GM12801 (cell line): Measurements from ENCODE around the gene CAMK2N1.

Experiments used
- TF ChIP-seq, protein P1 (sequence below): IDR thresholded peaks from one replicate; pipeline ENCODE4 v1.5.1; 2011; ENCODE audit warnings: control low read depth; ENCODE audit not compliant: insufficient read length; ENCODE audit errors: extremely low read depth

CAMK2N1 gene

GRCh38 chr1:20494609-20495311 is 8.8 kb upstream of the CAMK2N1 start:
- TF ChIP-seq, protein P1, sequence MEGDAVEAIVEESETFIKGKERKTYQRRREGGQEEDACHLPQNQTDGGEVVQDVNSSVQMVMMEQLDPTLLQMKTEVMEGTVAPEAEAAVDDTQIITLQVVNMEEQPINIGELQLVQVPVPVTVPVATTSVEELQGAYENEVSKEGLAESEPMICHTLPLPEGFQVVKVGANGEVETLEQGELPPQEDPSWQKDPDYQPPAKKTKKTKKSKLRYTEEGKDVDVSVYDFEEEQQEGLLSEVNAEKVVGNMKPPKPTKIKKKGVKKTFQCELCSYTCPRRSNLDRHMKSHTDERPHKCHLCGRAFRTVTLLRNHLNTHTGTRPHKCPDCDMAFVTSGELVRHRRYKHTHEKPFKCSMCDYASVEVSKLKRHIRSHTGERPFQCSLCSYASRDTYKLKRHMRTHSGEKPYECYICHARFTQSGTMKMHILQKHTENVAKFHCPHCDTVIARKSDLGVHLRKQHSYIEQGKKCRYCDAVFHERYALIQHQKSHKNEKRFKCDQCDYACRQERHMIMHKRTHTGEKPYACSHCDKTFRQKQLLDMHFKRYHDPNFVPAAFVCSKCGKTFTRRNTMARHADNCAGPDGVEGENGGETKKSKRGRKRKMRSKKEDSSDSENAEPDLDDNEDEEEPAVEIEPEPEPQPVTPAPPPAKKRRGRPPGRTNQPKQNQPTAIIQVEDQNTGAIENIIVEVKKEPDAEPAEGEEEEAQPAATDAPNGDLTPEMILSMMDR = no peak

- TF ChIP-seq, protein P1 = peak; percentile 66
Measured at GRCh38 chr1:20493839-20494608, 8.0 kb upstream of the CAMK2N1 start.

DNA sequence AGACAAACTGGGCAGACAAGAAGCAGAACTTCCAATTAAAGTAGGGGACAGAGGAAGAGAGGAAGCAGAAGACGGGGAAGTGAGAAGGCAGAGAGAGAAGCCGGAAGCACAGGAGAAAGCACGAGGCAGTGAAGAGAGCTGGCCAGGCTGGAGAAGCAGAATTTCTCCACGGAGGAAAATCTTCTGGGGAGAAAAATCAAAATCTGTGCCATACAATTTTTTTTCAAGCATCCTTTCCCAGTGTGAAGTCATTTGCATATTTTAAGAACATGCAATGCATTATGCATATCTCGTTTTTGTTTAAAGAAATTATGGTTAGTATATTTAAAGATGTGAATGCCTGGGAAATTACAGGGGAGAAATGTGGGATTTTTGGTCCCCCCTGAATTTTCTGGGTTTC is 7.3 kb upstream of the CAMK2N1 start:
- TF ChIP-seq, protein P1 = no peak

DNA sequence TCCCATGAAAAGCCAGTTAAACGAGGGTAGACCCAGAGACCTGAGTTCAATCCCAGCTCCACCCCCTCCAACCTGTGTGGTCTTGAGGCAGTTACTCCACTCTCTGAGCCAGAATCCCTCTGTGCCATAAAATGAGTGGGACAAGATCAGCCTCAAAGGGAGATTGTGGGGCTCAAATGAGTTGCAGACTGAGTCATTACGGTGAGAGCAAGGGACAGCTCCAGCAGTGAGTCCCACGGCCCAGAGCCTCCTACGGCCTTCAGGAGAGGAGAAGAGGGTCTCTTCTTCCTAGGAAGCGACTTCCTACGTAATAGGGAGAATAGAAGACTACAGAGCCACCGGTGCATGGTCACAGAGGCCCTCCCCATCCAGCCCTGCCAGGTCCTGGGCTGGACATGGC is 6.7 kb upstream of the CAMK2N1 start:
- TF ChIP-seq, protein P1 = no peak

DNA sequence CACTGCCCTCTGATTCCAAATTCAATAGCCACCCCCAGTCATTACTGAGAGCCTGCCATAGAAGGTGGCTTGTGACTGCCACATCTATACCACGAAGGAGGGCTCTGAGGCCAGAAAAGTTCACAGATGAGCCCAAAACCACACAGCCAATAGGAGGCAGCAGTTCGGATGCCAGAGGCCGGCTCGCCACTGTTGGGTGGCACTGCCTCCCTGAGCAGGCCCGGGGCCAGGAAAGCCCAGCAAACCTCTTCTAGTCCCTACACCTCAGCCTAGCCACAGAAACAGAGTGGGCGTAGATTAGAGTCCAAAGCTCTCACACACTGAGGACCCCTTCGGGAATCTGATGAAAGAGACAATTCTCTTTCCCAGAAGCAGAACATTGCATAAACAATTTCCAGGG is 5.9 kb upstream of the CAMK2N1 start:
- TF ChIP-seq, protein P1 = no peak

DNA sequence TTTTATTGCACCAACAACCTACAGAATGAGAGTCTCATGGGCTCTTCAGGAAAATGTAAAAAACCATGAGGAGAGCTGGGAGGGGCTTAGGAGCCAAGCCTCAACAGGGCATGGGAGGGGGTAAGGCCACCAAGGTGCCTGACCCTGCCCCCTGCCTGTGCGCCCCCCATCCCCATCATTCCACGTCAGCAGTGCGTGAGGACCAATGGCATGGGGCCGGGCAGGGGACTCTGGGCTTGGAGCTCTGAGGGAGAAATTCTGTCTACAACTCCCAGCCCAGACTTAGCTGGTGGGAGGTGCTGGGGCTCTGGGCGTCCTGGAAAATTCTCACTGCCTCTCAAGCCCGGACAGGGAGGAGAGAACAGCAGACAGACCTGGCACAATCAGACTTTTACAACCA is 5.2 kb upstream of the CAMK2N1 start:
- TF ChIP-seq, protein P1 = no peak

DNA sequence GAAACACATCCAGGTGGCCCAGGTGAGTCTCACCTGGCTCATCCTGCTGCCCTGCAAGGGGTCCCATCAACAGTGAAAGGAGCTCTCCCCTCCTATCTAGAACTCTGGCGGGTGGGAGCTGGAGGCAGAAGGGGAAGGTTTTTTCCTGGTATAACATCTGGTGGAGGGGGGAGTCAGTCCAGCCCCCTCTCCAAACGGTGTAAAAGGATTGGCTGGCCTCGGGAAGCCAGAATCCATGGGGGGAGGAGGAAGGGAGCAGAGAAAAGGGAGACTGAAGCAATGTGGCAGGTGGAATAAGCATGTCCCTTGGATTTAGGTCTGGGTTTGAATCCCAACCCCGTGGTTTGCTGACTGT is 1.2 kb upstream of the CAMK2N1 start:
- TF ChIP-seq, protein P1 = no peak
